ENCODE results near the gene CAPG.
A peak's percentile ranks its signal among the peaks of the same experiment; 100 is the strongest.
"Not testable (repeated sequence)": the region's sequence is repeated elsewhere in the genome, so short reads cannot be mapped to it uniquely, and the experiment has no call there.

The CAPG gene

GRCh38 chr2:85385746-85386145 lies 24.4 kb downstream of the CAPG start:
- no peaks in the 10 kb centered on the region for H3K27me3 ChIP-seq (ENCODE audit: control insufficient read depth in 5 of 5, insufficient read depth in 4 of 5, low read length in 5 of 5)
- peaks cover 0 to 71% (median 42%) of the 10 kb centered on the region in 5 donors for H3K4me1 ChIP-seq (ENCODE audit: control insufficient read depth in 5 of 5, insufficient read depth in 5 of 5, low read length in 5 of 5)
- peaks cover 16 to 72% (median 54%) of the 10 kb centered on the region in 5 donors for H3K36me3 ChIP-seq (ENCODE audit: control insufficient read depth in 5 of 5, insufficient read depth in 5 of 5, low read length in 5 of 5)
- no peaks in the 10 kb centered on the region for H3K9me3 ChIP-seq (ENCODE audit: control insufficient read depth in 5 of 5, low read length in 5 of 5)
- peak overlapping the region in 2 of 5 donors; percentile 29 to 52 for H3K9ac ChIP-seq (ENCODE audit: low read length in 5 of 5)
- H3K4me3 ChIP-seq (ENCODE audit: low read depth in 1 of 5, low read length in 5 of 5) = no peak overlapping the region
- peak overlapping the region; percentile 87 for H3K27ac ChIP-seq (ENCODE audit: low read depth, low read length)

GRCh38 chr2:85383850-85384249 lies 26.3 kb downstream of the CAPG start:
- Histone ChIP-seq H3K4me3 (ENCODE audit: low read depth in 1 of 5, low read length in 5 of 5) (no peak overlapping the region), H3K9me3 (ENCODE audit: control insufficient read depth in 5 of 5, low read length in 5 of 5) (no peaks in the 10 kb centered on the region), H3K9ac (ENCODE audit: low read length in 5 of 5) (peak overlapping the region in 1 of 5 donors; percentile 16), H3K4me1 (ENCODE audit: control insufficient read depth in 5 of 5, insufficient read depth in 5 of 5, low read length in 5 of 5) (peaks cover 0 to 60% (median 26%) of the 10 kb centered on the region in 5 donors), H3K27ac (ENCODE audit: low read depth, low read length) (peak overlapping the region; percentile 87), H3K27me3 (ENCODE audit: control insufficient read depth in 5 of 5, insufficient read depth in 4 of 5, low read length in 5 of 5) (no peaks in the 10 kb centered on the region), H3K36me3 (ENCODE audit: control insufficient read depth in 5 of 5, insufficient read depth in 5 of 5, low read length in 5 of 5) (peaks cover 23 to 60% (median 38%) of the 10 kb centered on the region in 5 donors)

- H3K4me1 ChIP-seq (ENCODE audit: control insufficient read depth in 5 of 5, insufficient read depth in 5 of 5, low read length in 5 of 5) = peaks cover 0 to 53% (median 26%) of the 10 kb centered on the region in 5 donors
- not testable (repeated sequence) for H3K9ac ChIP-seq (ENCODE audit: low read length in 5 of 5); H3K9me3 ChIP-seq (ENCODE audit: control insufficient read depth in 5 of 5, low read length in 5 of 5); H3K4me3 ChIP-seq (ENCODE audit: low read depth in 1 of 5, low read length in 5 of 5); H3K27me3 ChIP-seq (ENCODE audit: control insufficient read depth in 5 of 5, insufficient read depth in 4 of 5, low read length in 5 of 5)
- H3K36me3 ChIP-seq (ENCODE audit: control insufficient read depth in 5 of 5, insufficient read depth in 5 of 5, low read length in 5 of 5) = peaks cover 17 to 55% (median 31%) of the 10 kb centered on the region in 5 donors
- peak overlapping the region; percentile 87 for H3K27ac ChIP-seq (ENCODE audit: low read depth, low read length)
Observed at GRCh38 chr2:85383151-85383550, 27.0 kb downstream of the CAPG start.

GRCh38 chr2:85380048-85380447 lies 30.1 kb downstream of the CAPG start:
- Histone ChIP-seq H3K9me3 (ENCODE audit: control insufficient read depth in 5 of 5, low read length in 5 of 5) (no peaks in the 10 kb centered on the region), H3K27me3 (ENCODE audit: control insufficient read depth in 5 of 5, insufficient read depth in 4 of 5, low read length in 5 of 5) (no peaks in the 10 kb centered on the region), H3K36me3 (ENCODE audit: control insufficient read depth in 5 of 5, insufficient read depth in 5 of 5, low read length in 5 of 5) (peaks cover 10 to 47% (median 28%) of the 10 kb centered on the region in 5 donors), H3K9ac (ENCODE audit: low read length in 5 of 5) (no peak overlapping the region), H3K4me3 (ENCODE audit: low read depth in 1 of 5, low read length in 5 of 5) (peak overlapping the region in 1 of 5 donors; percentile 27), H3K27ac (ENCODE audit: low read depth, low read length) (peak overlapping the region; percentile 86), H3K4me1 (ENCODE audit: control insufficient read depth in 5 of 5, insufficient read depth in 5 of 5, low read length in 5 of 5) (peaks cover 0 to 47% (median 20%) of the 10 kb centered on the region in 5 donors)

- Histone ChIP-seq H3K9ac (ENCODE audit: low read length in 5 of 5) (peak overlapping the region in 1 of 5 donors; percentile 52), H3K27me3 (ENCODE audit: control insufficient read depth in 5 of 5, insufficient read depth in 4 of 5, low read length in 5 of 5) (no peaks in the 10 kb centered on the region), H3K4me3 (ENCODE audit: low read depth in 1 of 5, low read length in 5 of 5) (peak overlapping the region; percentile 13 to 92 (median 69)), H3K9me3 (ENCODE audit: control insufficient read depth in 5 of 5, low read length in 5 of 5) (no peaks in the 10 kb centered on the region), H3K27ac (ENCODE audit: low read depth, low read length) (peak overlapping the region; percentile 86), H3K4me1 (ENCODE audit: control insufficient read depth in 5 of 5, insufficient read depth in 5 of 5, low read length in 5 of 5) (peaks cover 0 to 30% (median 7%) of the 10 kb centered on the region in 5 donors), H3K36me3 (ENCODE audit: control insufficient read depth in 5 of 5, insufficient read depth in 5 of 5, low read length in 5 of 5) (peaks cover 8 to 34% (median 18%) of the 10 kb centered on the region in 5 donors)
Observed at GRCh38 chr2:85378257-85378656, 31.9 kb downstream of the CAPG start.

GRCh38 chr2:85377083-85377482 lies 33.1 kb downstream of the CAPG start:
- H3K27ac ChIP-seq (ENCODE audit: low read depth, low read length) = peak overlapping the region; percentile 86
- peak overlapping the region; percentile 29 to 48 (median 39) for H3K9ac ChIP-seq (ENCODE audit: low read length in 5 of 5)
- H3K4me3 ChIP-seq (ENCODE audit: low read depth in 1 of 5, low read length in 5 of 5) = peak overlapping the region; percentile 52 to 92 (median 69)
- peaks cover 8 to 33% (median 18%) of the 10 kb centered on the region in 5 donors for H3K36me3 ChIP-seq (ENCODE audit: control insufficient read depth in 5 of 5, insufficient read depth in 5 of 5, low read length in 5 of 5)
- H3K4me1 ChIP-seq (ENCODE audit: control insufficient read depth in 5 of 5, insufficient read depth in 5 of 5, low read length in 5 of 5) = peaks cover 0 to 33% (median 7%) of the 10 kb centered on the region in 5 donors
- H3K9me3 ChIP-seq (ENCODE audit: control insufficient read depth in 5 of 5, low read length in 5 of 5) = no peaks in the 10 kb centered on the region
- H3K27me3 ChIP-seq (ENCODE audit: control insufficient read depth in 5 of 5, insufficient read depth in 4 of 5, low read length in 5 of 5) = no peaks in the 10 kb centered on the region

GRCh38 chr2:85376291-85377065 lies 33.7 kb downstream of the CAPG start:
- peak overlapping the region; percentile 86 for H3K27ac ChIP-seq (ENCODE audit: low read depth, low read length)

GRCh38 chr2:85371045-85371444 lies 39.1 kb downstream of the CAPG start:
- Histone ChIP-seq H3K4me1 (ENCODE audit: control insufficient read depth in 5 of 5, insufficient read depth in 5 of 5, low read length in 5 of 5) (peaks cover 0 to 39% (median 29%) of the 10 kb centered on the region in 5 donors), H3K9ac (ENCODE audit: low read length in 5 of 5) (peak overlapping the region in 1 of 5 donors; percentile 39), H3K4me3 (ENCODE audit: low read depth in 1 of 5, low read length in 5 of 5) (peak overlapping the region in 1 of 5 donors; percentile 43), H3K27me3 (ENCODE audit: control insufficient read depth in 5 of 5, insufficient read depth in 4 of 5, low read length in 5 of 5) (no peaks in the 10 kb centered on the region), H3K36me3 (ENCODE audit: control insufficient read depth in 5 of 5, insufficient read depth in 5 of 5, low read length in 5 of 5) (peaks cover 0 to 48% (median 16%) of the 10 kb centered on the region in 5 donors), H3K27ac (ENCODE audit: low read depth, low read length) (peak overlapping the region; percentile 54), H3K9me3 (ENCODE audit: control insufficient read depth in 5 of 5, low read length in 5 of 5) (no peaks in the 10 kb centered on the region)

More at GRCh38 chr2:85376291-85377065, 33.7 kb downstream of the CAPG start:
- Histone ChIP-seq H3K27me3 (ENCODE audit: control insufficient read depth in 5 of 5, insufficient read depth in 4 of 5, low read length in 5 of 5) (no peaks in the 10 kb centered on the region), H3K4me3 (ENCODE audit: low read depth in 1 of 5, low read length in 5 of 5) (peak overlapping the region; percentile 52 to 92 (median 69)), H3K36me3 (ENCODE audit: control insufficient read depth in 5 of 5, insufficient read depth in 5 of 5, low read length in 5 of 5) (peaks cover 8 to 35% (median 20%) of the 10 kb centered on the region in 5 donors), H3K4me1 (ENCODE audit: control insufficient read depth in 5 of 5, insufficient read depth in 5 of 5, low read length in 5 of 5) (peaks cover 0 to 37% (median 7%) of the 10 kb centered on the region in 5 donors), H3K9me3 (ENCODE audit: control insufficient read depth in 5 of 5, low read length in 5 of 5) (no peaks in the 10 kb centered on the region), H3K9ac (ENCODE audit: low read length in 5 of 5) (peak overlapping the region; percentile 29 to 48 (median 39))

- Histone ChIP-seq H3K9me3 (ENCODE audit: control insufficient read depth in 5 of 5, low read length in 5 of 5) (no peaks in the 10 kb centered on the region), H3K27me3 (ENCODE audit: control insufficient read depth in 5 of 5, insufficient read depth in 4 of 5, low read length in 5 of 5) (no peaks in the 10 kb centered on the region), H3K9ac (ENCODE audit: low read length in 5 of 5) (no peak overlapping the region), H3K4me1 (ENCODE audit: control insufficient read depth in 5 of 5, insufficient read depth in 5 of 5, low read length in 5 of 5) (peaks cover 0 to 37% (median 28%) of the 10 kb centered on the region in 5 donors), H3K36me3 (ENCODE audit: control insufficient read depth in 5 of 5, insufficient read depth in 5 of 5, low read length in 5 of 5) (peaks cover 0 to 42% (median 14%) of the 10 kb centered on the region in 5 donors), H3K27ac (ENCODE audit: low read depth, low read length) (peak overlapping the region; percentile 54), H3K4me3 (ENCODE audit: low read depth in 1 of 5, low read length in 5 of 5) (no peak overlapping the region)
Observed at GRCh38 chr2:85369500-85369899, 40.7 kb downstream of the CAPG start.

- H3K4me1 ChIP-seq (ENCODE audit: control insufficient read depth in 5 of 5, insufficient read depth in 5 of 5, low read length in 5 of 5) = peaks cover 0 to 37% (median 28%) of the 10 kb centered on the region in 5 donors
- H3K9me3 ChIP-seq (ENCODE audit: control insufficient read depth in 5 of 5, low read length in 5 of 5) = no peaks in the 10 kb centered on the region
- no peaks in the 10 kb centered on the region for H3K27me3 ChIP-seq (ENCODE audit: control insufficient read depth in 5 of 5, insufficient read depth in 4 of 5, low read length in 5 of 5)
- peak overlapping the region in 1 of 5 donors; percentile 16 for H3K9ac ChIP-seq (ENCODE audit: low read length in 5 of 5)
- H3K27ac ChIP-seq (ENCODE audit: low read depth, low read length) = peak overlapping the region; percentile 54
- H3K4me3 ChIP-seq (ENCODE audit: low read depth in 1 of 5, low read length in 5 of 5) = no peak overlapping the region
- peaks cover 0 to 43% (median 14%) of the 10 kb centered on the region in 5 donors for H3K36me3 ChIP-seq (ENCODE audit: control insufficient read depth in 5 of 5, insufficient read depth in 5 of 5, low read length in 5 of 5)
Observed at GRCh38 chr2:85368921-85369320, 41.2 kb downstream of the CAPG start.

Data from subcutaneous abdominal adipose tissue (tissue), 5 donors.